HG03521 (cell line): ENCODE results near the gene ARHGAP22.

Experiments used
- ATAC-seq: cut with Tn5 transposase; IDR thresholded peaks from one replicate; pipeline ENCODE4 v1.9.1; 2021; ENCODE audit warnings: mild to moderate bottlenecking, moderate library complexity; ENCODE audit not compliant: unreplicated experiment

Gene ARHGAP22

GRCh38 chr10:48590945-48591344, 13.9 kb downstream of the ARHGAP22 start:
- no peak for ATAC-seq

- ATAC-seq: no peak
Observed at GRCh38 chr10:48589266-48589665, 15.6 kb downstream of the ARHGAP22 start.

DNA sequence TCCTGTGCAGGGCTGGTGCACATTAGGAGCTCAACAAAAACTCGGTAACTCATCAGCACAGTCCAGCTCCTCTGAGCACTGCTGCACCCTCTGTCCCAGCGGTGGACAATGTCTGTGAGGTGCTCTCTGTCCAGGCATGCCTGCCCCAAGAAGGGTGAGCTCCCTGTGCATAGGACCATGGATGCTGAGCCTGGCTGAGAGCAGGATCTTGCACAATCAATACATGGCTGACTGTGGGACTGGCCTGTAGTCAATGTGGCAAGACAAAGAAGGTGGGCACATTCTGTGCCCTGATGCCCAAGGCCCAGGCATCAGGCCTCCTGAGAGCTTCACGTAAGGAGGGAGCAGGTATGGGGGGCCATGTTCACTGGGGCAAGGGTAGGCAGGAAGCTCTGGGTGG, 17.1 kb downstream of the ARHGAP22 start:
- no peak for ATAC-seq

DNA sequence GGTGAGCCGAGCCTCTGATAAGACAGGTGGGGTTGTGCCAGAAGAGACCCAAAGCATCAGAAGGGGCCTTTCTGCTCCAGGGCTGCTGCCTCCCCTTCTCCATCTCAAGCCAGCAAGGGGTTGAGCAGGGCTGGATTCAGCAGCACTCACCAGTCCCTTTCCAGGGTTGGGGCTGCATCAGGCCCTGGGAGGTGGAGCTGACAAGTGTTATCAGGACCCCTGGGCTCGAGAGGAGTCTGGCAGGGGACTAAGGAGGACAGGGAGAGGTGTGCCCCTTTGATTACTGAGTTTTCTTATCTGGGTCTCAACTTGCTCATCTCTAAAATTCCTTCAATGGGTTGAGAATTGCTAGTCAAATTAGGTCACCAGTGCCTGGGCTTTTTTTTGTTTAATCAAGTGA, 17.8 kb downstream of the ARHGAP22 start:
- no peak for ATAC-seq

GRCh38 chr10:48582970-48583369, 21.9 kb downstream of the ARHGAP22 start:
- ATAC-seq: no peak

DNA sequence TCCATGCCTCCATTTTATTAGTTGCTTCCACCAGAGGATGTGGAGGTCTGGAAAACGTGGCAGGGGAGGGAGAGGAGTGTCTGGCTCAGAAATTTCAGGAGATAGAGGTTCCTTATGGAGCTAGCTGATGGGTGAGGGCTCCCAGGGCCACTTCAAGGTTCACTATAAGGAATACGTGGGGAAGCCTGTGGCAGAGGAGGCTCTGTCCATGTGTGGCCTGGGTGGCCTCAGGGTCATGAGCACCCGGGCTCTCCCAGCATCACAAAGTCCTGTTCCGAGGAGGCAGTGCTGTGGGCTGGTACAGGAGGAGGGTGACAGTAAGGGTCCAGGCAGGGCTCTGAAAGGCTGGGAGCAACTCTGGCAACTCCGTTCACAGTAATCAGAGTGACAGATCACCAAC, 24.6 kb downstream of the ARHGAP22 start:
- ATAC-seq: no peak

- ATAC-seq: no peak
Observed at GRCh38 chr10:48579251-48579960, 25.5 kb downstream of the ARHGAP22 start.

GRCh38 chr10:48577158-48577557, 27.7 kb downstream of the ARHGAP22 start:
- no peak for ATAC-seq

DNA sequence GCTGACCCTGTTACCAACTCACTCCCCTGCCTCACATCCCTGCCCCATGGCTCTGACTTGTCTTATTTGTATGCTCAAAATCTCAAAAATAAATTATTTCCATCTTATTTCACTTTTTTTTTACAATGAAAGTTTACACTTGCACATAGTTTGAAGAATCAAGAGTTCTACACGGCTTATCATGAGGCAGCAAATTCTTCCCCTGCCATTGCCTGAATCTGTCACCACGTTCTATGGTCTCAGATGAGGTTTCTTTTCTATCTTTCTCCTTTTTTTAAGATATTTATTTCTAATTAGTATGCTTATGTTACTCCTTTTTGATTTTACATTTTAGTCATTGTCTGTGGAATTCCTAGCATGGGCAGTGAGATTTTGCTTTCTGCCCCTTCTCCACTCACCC, 28.4 kb downstream of the ARHGAP22 start:
- no peak for ATAC-seq

GRCh38 chr10:48575901-48576300, 29.0 kb downstream of the ARHGAP22 start:
- no peak for ATAC-seq

GRCh38 chr10:48574817-48575380, 30.0 kb downstream of the ARHGAP22 start:
- no peak for ATAC-seq

GRCh38 chr10:48574322-48574796, 30.5 kb downstream of the ARHGAP22 start:
- ATAC-seq: no peak

DNA sequence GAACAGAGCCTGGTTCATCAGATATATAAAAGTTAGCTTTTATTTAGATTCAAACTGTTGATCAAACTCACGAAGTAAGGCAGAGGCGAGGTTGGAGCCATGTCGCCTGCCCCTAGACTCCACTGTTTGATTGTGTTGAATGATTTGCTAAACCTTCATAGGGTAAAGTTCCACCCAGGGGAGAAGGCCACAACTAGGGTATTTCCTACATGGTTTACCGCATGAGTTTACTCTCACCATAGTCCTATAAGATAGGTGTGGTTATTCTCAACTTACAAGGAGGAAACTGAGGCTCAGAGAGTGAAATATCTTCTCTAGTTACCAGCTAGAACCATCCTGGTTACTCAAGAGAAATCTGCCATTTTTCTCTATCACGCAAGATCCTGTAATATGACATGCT, 31.8 kb downstream of the ARHGAP22 start:
- ATAC-seq: no peak

GRCh38 chr10:48572414-48572813, 32.5 kb downstream of the ARHGAP22 start:
- ATAC-seq: no peak

DNA sequence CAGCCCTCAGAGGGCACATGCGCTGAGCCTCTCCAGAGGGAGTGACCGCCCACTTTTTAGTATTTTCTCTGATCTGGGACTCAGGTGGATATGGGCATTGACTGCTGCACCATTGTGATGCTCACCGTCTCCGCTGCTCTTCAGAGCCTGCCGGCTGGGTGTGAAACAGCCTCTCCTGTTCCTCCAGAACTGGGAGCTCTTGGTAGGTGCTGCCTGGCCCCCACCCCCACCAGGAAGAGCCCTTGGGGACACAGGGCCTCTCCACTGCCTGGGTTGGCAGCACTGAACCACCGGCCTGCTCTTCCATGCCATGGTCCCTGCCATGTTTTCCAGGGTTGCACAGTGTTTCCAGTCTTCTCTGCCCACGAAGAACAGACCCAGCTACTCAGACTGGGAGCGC, 36.3 kb downstream of the ARHGAP22 start:
- ATAC-seq: no peak

- no peak for ATAC-seq
Observed at GRCh38 chr10:48568131-48568530, 36.7 kb downstream of the ARHGAP22 start.

DNA sequence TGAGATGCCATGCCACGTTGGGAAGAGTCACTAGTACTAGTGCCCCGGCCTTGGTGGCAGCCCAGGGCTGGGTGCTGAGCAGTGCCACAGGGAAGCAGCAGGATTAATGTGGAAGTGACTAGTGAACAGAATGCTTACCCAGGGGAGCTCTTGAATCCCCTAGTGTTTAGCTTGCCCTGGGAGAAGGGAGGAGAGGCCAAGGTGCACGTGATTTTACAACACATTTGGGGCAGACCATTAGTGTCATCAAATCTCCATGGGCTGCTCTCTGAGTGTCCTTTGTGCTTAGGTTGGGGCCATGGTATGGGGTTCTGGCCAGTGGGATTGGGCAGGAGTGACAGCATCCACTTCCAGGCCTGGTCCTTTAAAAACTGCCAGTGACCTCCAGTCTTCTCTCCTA, 37.5 kb downstream of the ARHGAP22 start:
- no peak for ATAC-seq

DNA sequence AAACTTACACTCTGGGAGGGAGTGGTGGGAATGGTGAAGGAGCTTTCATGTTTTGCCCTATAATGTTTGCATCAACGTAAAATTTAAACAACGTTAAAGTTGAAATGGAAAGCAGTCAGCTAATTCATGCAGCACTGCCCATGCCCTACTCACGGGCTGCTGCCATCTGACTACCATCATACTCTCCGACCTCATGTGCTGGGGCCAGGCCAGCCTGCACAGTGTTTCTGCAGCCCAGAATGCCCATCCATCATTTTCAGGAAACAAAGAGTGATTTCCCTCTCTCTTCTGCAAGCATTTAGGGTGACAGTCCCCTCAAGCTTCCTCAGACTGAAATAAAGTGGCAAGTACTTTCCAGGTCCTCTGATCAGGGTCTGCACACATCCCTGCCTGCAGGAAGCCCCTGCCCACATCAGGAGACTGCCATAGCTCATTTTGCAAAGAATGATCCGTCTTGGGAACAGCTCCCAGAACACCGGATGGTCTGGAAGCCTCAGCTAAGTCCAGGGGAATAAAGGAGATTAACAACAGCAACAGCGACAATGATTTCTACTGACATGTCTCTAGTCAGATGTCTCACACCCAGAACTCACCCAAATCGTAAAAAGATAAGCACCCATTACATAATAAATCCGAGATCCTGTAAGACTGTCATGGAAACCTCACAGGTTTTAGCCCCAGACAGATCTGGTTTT, 40.3 kb downstream of the ARHGAP22 start:
- no peak for ATAC-seq

GRCh38 chr10:48557511-48558123, 47.3 kb downstream of the ARHGAP22 start:
- no peak for ATAC-seq

GRCh38 chr10:48556713-48557112, 48.2 kb downstream of the ARHGAP22 start:
- ATAC-seq: no peak

- ATAC-seq: no peak
Observed at GRCh38 chr10:48556065-48556464, 48.8 kb downstream of the ARHGAP22 start.
